Measurements from ENCODE around the gene CACNA1H.

GRCh38 chr16:1220098-1220728 is 67.3 kb downstream of the CACNA1H start:
- TF ChIP-seq, protein P1, sequence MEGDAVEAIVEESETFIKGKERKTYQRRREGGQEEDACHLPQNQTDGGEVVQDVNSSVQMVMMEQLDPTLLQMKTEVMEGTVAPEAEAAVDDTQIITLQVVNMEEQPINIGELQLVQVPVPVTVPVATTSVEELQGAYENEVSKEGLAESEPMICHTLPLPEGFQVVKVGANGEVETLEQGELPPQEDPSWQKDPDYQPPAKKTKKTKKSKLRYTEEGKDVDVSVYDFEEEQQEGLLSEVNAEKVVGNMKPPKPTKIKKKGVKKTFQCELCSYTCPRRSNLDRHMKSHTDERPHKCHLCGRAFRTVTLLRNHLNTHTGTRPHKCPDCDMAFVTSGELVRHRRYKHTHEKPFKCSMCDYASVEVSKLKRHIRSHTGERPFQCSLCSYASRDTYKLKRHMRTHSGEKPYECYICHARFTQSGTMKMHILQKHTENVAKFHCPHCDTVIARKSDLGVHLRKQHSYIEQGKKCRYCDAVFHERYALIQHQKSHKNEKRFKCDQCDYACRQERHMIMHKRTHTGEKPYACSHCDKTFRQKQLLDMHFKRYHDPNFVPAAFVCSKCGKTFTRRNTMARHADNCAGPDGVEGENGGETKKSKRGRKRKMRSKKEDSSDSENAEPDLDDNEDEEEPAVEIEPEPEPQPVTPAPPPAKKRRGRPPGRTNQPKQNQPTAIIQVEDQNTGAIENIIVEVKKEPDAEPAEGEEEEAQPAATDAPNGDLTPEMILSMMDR (IDR thresholded peaks at IDR 0.05), result no peak
- TF ChIP-seq POLR2A (IDR thresholded peaks at IDR 0.05), result no peak

Measured in testis (tissue), 2 donors.